Astrocyte (in vitro differentiated cells and primary cell): ENCODE data around the gene BBS10. TPM values are rescaled to one million over a fixed set of nuclear protein-coding genes. Genes with fewer than 3 reads are reported as not detected.

Experiments
- DNase-seq: peaks from one replicate; pipeline ENCODE4 v3.0.0-alpha.2; 2010; ENCODE audit warnings: low read depth
- FAIRE-seq: peaks from 2 replicates; lab custom pipeline; 2011; peaks lifted over from hg19 to GRCh38; lab: Jason Lieb, UNC
- H2AFZ ChIP-seq: 2 replicates; pipeline ENCODE4 v1.6.0; 2012; ENCODE audit warnings: low read depth, low read length, inconsistent platforms
- H3K27ac ChIP-seq: 2 replicates; pipeline ENCODE4 v1.5.1; 2011; ENCODE audit warnings: low read depth, low read length, inconsistent platforms
- H3K27me3 ChIP-seq: 2 replicates; pipeline ENCODE4 v1.6.0; 2011; ENCODE audit warnings: low read length, inconsistent platforms; ENCODE audit not compliant: insufficient read depth
- H3K36me3 ChIP-seq: 2 replicates; pipeline ENCODE4 v1.5.1; 2011; ENCODE audit warnings: low read length, inconsistent platforms; ENCODE audit not compliant: insufficient read depth
- H3K4me1 ChIP-seq: 2 replicates; pipeline ENCODE4 v1.5.1; 2011; ENCODE audit warnings: low read length, inconsistent platforms; ENCODE audit not compliant: insufficient read depth
- H3K4me2 ChIP-seq: 2 replicates; pipeline ENCODE4 v1.6.0; 2012; ENCODE audit warnings: low read length, inconsistent platforms
- H3K4me3 ChIP-seq: 2 replicates; pipeline ENCODE4 v1.5.1; 2011; ENCODE audit warnings: low read depth, mild to moderate bottlenecking, low read length, inconsistent platforms; ENCODE audit not compliant: insufficient read depth
- H3K79me2 ChIP-seq: 2 replicates; pipeline ENCODE4 v1.6.0; 2012; ENCODE audit warnings: mild to moderate bottlenecking, low read length, inconsistent platforms; ENCODE audit not compliant: insufficient read depth
- H3K9ac ChIP-seq: 2 replicates; pipeline ENCODE4 v1.6.0; 2012; ENCODE audit warnings: mild to moderate bottlenecking, low read length, inconsistent platforms
- H3K9me3 ChIP-seq: 2 replicates; pipeline ENCODE4 v1.5.1; 2012; ENCODE audit warnings: low read depth, mild to moderate bottlenecking, low read length, inconsistent platforms; ENCODE audit not compliant: insufficient read depth
- H4K20me1 ChIP-seq: 2 replicates; pipeline ENCODE4 v1.6.0; 2012; ENCODE audit warnings: low read length, inconsistent platforms; ENCODE audit not compliant: insufficient read depth
- H3K27ac Mint-ChIP-seq: one replicate; pipeline ENCODE4 v1.8.0; 2021; ENCODE audit warnings: mild to moderate bottlenecking, mixed read lengths; ENCODE audit not compliant: unreplicated experiment
- H3K27me3 Mint-ChIP-seq: one replicate; pipeline ENCODE4 v1.8.0; 2021; ENCODE audit warnings: low read depth, mixed read lengths; ENCODE audit not compliant: unreplicated experiment
- H3K36me3 Mint-ChIP-seq: one replicate; pipeline ENCODE4 v1.8.0; 2021; ENCODE audit warnings: low read depth, mixed read lengths; ENCODE audit not compliant: unreplicated experiment
- H3K4me1 Mint-ChIP-seq: one replicate; pipeline ENCODE4 v1.8.0; 2021; ENCODE audit warnings: low read depth, mixed read lengths; ENCODE audit not compliant: unreplicated experiment
- H3K4me3 Mint-ChIP-seq: one replicate; pipeline ENCODE4 v1.8.0; 2021; ENCODE audit warnings: mild to moderate bottlenecking, moderate library complexity, mixed read lengths; ENCODE audit not compliant: unreplicated experiment
- H3K9me3 Mint-ChIP-seq: one replicate; pipeline ENCODE4 v1.8.0; 2021; ENCODE audit warnings: mild to moderate bottlenecking, mixed read lengths; ENCODE audit not compliant: unreplicated experiment
- CTCF ChIP-seq: IDR thresholded peaks from 2 replicates; pipeline ENCODE4 v1.5.1; 2011; ENCODE audit warnings: low read depth, mild to moderate bottlenecking, inconsistent platforms, low read length, moderate library complexity; ENCODE audit not compliant: insufficient read depth
- EZH2 ChIP-seq: IDR thresholded peaks from 2 replicates; pipeline ENCODE4 v1.6.1; 2012; ENCODE audit warnings: mild to moderate bottlenecking, low read length, inconsistent platforms; ENCODE audit not compliant: insufficient read depth
- total RNA-seq: library from RNA; stranded (reverse); gene quantifications from 2 replicates; pipeline ENCODE4 v1.2.1, GENCODE V29; 2021

BBS10 gene
- total RNA-seq, 1 donor from 2014 or later = 9.8 TPM

DNA sequence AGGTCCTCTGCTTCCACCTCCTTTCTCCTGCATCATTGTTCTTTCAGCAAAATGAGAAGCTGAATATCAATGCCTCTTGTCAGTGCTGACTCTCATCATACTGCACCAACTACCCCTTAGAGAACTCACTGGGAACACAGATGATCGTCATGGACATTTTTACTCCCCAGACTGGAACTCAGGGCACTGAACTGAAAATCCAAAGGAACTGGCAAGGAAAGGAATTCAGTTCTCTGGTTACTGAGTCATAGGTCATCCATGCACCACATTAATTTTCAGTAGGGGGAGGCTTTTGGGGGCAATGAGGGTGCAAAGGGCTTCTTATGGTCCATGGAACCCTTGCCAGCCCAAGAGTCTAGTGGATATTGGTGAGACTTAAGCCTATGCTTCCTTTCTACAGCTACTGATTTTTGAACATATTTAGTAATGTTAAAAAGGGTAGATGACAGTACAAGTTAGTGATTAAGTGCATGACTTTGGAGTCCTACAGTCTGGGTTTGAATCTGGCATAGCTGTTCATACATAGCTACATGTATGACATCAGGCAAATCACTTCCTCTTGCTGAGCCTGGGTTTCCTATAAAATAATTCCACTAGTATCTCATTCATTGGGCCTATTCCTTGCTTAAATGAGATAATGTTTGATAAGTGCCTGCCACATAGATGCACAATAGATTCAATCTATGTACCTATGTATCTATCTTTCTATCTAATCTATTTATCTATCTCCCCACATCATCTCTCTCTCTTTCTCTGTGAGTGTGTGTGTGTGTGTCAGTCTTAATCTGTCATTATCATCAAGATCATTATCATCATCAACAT lies 29.2 kb downstream of the BBS10 start:
- Mint-ChIP-seq H3K27ac (no peak overlapping the region), H3K4me1 (peaks cover 16% of the 10 kb centered on the region)
- no peaks in the 10 kb centered on the region for H3K79me2 ChIP-seq

DNA sequence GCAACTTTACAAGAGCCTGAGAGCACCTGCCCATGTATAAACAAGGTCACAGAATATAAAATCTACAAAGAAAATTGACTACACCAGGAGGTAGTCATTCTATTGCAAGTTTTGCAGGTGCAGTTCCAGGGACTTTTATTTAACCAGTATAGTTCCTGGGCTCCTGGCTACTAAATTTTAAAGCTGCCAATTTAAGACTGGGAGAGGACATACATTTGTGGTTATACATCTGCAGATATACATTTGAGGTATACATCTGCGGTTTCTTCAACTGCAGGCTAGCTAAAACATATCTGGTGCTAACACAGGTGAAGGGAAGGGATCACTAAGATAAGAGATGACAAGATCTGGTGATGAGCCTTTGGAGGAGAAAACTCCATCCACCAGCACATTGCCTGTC lies 30.2 kb downstream of the BBS10 start:
- Mint-ChIP-seq H3K27me3 (no peaks in the 10 kb centered on the region), H3K9me3 (peaks cover 8% of the 10 kb centered on the region), H3K36me3 (no peaks in the 10 kb centered on the region), H3K4me1 (peaks cover 16% of the 10 kb centered on the region), H3K27ac (no peak overlapping the region), H3K4me3 (no peak overlapping the region)
- H4K20me1 ChIP-seq = no peaks in the 10 kb centered on the region
- H3K9ac ChIP-seq = no peak overlapping the region
- H3K4me2 ChIP-seq = no peak overlapping the region
- H3K4me3 ChIP-seq = no peak overlapping the region
- TF ChIP-seq EZH2 (no peak), CTCF (no peak)
- H2AFZ ChIP-seq = no peak overlapping the region
- no peaks in the 10 kb centered on the region for H3K36me3 ChIP-seq
- H3K4me1 ChIP-seq = no peaks in the 10 kb centered on the region
- H3K79me2 ChIP-seq = no peaks in the 10 kb centered on the region
- no peaks in the 10 kb centered on the region for H3K9me3 ChIP-seq
- DNase-seq (no peak), FAIRE-seq (no peak)
- H3K27me3 ChIP-seq = no peaks in the 10 kb centered on the region
- no peak overlapping the region for H3K27ac ChIP-seq

More for the DNA sequence above, 29.2 kb downstream of the BBS10 start:
- Histone ChIP-seq H2AFZ (no peak overlapping the region), H3K9me3 (no peaks in the 10 kb centered on the region), H3K4me3 (no peak overlapping the region), H3K27ac (no peak overlapping the region), H3K4me1 (no peaks in the 10 kb centered on the region), H4K20me1 (no peaks in the 10 kb centered on the region), H3K9ac (no peak overlapping the region), H3K4me2 (no peak overlapping the region), H3K27me3 (no peaks in the 10 kb centered on the region), H3K36me3 (no peaks in the 10 kb centered on the region)
- H3K4me3 Mint-ChIP-seq = no peak overlapping the region
- TF ChIP-seq EZH2 = no peak
- no peak for TF ChIP-seq CTCF
- peaks cover 8% of the 10 kb centered on the region for H3K9me3 Mint-ChIP-seq
- H3K27me3 Mint-ChIP-seq = no peaks in the 10 kb centered on the region
- DNase-seq (no peak), FAIRE-seq (no peak)
- H3K36me3 Mint-ChIP-seq = no peaks in the 10 kb centered on the region

DNA sequence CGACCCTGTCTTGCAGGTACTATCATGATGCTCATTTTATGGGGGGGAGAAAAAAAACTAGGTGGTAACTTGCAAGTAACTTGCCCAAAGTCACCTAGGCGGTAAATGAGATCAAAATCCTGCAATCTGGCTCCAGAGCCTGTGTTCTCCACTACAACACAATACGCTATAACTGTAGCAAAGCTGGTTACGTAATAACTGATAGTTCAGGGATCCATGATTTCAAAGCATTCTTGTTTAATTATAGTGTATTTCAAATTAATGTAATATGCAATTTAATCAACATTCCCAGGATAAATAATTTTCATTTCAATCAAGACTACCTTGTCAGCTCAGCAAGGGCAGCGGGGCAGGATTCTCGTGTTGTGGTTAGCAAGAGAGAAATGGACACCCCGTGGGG lies 31.7 kb downstream of the BBS10 start:
- Histone ChIP-seq H3K9ac (no peak overlapping the region), H3K4me3 (no peak overlapping the region), H3K9me3 (no peaks in the 10 kb centered on the region), H3K27ac (no peak overlapping the region), H2AFZ (no peak overlapping the region), H3K4me2 (no peak overlapping the region), H3K27me3 (no peaks in the 10 kb centered on the region), H3K36me3 (no peaks in the 10 kb centered on the region), H3K79me2 (no peaks in the 10 kb centered on the region), H3K4me1 (peaks cover 5% of the 10 kb centered on the region), H4K20me1 (no peaks in the 10 kb centered on the region)
- Mint-ChIP-seq H3K9me3 (peaks cover 5% of the 10 kb centered on the region), H3K27ac (no peak overlapping the region), H3K27me3 (no peaks in the 10 kb centered on the region), H3K4me3 (no peak overlapping the region), H3K36me3 (no peaks in the 10 kb centered on the region), H3K4me1 (peaks cover 26% of the 10 kb centered on the region)
- no peak for FAIRE-seq
- TF ChIP-seq EZH2 (no peak), CTCF (no peak)
- DNase-seq = no peak
